Measurements from ENCODE around the gene C1orf53. TPM values are rescaled to one million over a fixed set of nuclear protein-coding genes. Genes with fewer than 3 reads are reported as not detected.

The C1orf53 gene
- total RNA-seq, 1 experiment from 2014 or later = 1.4 TPM

GRCh38 chr1:197909384-197909783 is 7.0 kb downstream of the C1orf53 start:
- Histone ChIP-seq H3K4me2 (ENCODE audit: insufficient read depth, insufficient read length, low read length) (no peak overlapping the region), H2BK20ac (ENCODE audit: low read depth, low read length, poor library complexity, severe bottlenecking) (no peak overlapping the region), H3K9me3 (ENCODE audit: control insufficient read depth, low read depth, low read length) (no peaks in the 10 kb centered on the region), H2AFZ (ENCODE audit: low read length) (no peak overlapping the region), H3K14ac (ENCODE audit: insufficient read depth, low read length) (no peak overlapping the region), H2BK120ac (ENCODE audit: low read depth, low read length, poor library complexity, severe bottlenecking) (no peak overlapping the region), H3T11ph (ENCODE audit: low read length) (no peak overlapping the region), H3K9ac (ENCODE audit: extremely low read depth, insufficient read length, low read length) (no peak overlapping the region), H4K20me1 (ENCODE audit: control insufficient read depth, insufficient read depth, insufficient read length) (no peaks in the 10 kb centered on the region), H3K4me1 (ENCODE audit: insufficient read depth, low read length) (peaks cover 4% of the 10 kb centered on the region; the same call in 1 of the 2 replicates), H3K18ac (ENCODE audit: insufficient read length, low read depth, low read length) (no peak overlapping the region), H3K27ac (ENCODE audit: insufficient read length, low read depth, low read length) (no peak overlapping the region), H2BK15ac (ENCODE audit: low read depth, low read length) (no peak overlapping the region), H4K5ac (ENCODE audit: insufficient read length, low read depth, low read length) (no peak overlapping the region), H3K4ac (ENCODE audit: low read depth, low read length) (no peak overlapping the region), H4K91ac (ENCODE audit: insufficient read length, low read depth, low read length) (no peak overlapping the region), H3K23ac (ENCODE audit: insufficient read length, low read depth, low read length) (no peak overlapping the region), H2BK12ac (ENCODE audit: insufficient read length, low read depth, low read length) (no peak overlapping the region), H3K23me2 (ENCODE audit: insufficient read length, low read depth, low read length, poor library complexity, severe bottlenecking) (peaks cover 22% of the 10 kb centered on the region), H2AK5ac (ENCODE audit: insufficient read length, low read length) (no peak overlapping the region), H3K79me2 (ENCODE audit: insufficient read depth, low read length) (no peaks in the 10 kb centered on the region), H3K79me1 (ENCODE audit: insufficient read depth, low read depth, low read length, poor library complexity, severe bottlenecking) (no peaks in the 10 kb centered on the region), H3K56ac (ENCODE audit: insufficient read length, low read depth, low read length) (no peak overlapping the region), H2BK5ac (ENCODE audit: insufficient read length, low read length) (no peak overlapping the region), H4K8ac (replicated peaks; ENCODE audit: insufficient read length, low read depth, low read length) (no peak overlapping the region), H3K27me3 (ENCODE audit: insufficient read depth, low read length) (peaks cover 90% of the 10 kb centered on the region)
- Mint-ChIP-seq H3K27ac (no peak overlapping the region), H3K36me3 (ENCODE audit: insufficient read depth in 1 of 3, low read depth in 3 of 3) (no peaks in the 10 kb centered on the region), H3K27me3 (ENCODE audit: low read depth) (peaks cover 100% of the 10 kb centered on the region), H3K4me1 (peaks cover 34 to 49% of the 10 kb centered on the region in 2 experiments), H3K4me3 (0 out of 5 replicates have a peak overlapping the region, but pooled peaks of 1 of the 2 experiments have one; percentile 61), H3K9me3 (peaks cover 0 to 4% of the 10 kb centered on the region in 2 experiments; a peak in 3 of 5 replicates)
- TF ChIP-seq, protein P1, sequence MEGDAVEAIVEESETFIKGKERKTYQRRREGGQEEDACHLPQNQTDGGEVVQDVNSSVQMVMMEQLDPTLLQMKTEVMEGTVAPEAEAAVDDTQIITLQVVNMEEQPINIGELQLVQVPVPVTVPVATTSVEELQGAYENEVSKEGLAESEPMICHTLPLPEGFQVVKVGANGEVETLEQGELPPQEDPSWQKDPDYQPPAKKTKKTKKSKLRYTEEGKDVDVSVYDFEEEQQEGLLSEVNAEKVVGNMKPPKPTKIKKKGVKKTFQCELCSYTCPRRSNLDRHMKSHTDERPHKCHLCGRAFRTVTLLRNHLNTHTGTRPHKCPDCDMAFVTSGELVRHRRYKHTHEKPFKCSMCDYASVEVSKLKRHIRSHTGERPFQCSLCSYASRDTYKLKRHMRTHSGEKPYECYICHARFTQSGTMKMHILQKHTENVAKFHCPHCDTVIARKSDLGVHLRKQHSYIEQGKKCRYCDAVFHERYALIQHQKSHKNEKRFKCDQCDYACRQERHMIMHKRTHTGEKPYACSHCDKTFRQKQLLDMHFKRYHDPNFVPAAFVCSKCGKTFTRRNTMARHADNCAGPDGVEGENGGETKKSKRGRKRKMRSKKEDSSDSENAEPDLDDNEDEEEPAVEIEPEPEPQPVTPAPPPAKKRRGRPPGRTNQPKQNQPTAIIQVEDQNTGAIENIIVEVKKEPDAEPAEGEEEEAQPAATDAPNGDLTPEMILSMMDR (conservative IDR thresholded peaks at IDR 0.05) = no peak
- DNase-seq = no peak
- WGBS (ENCODE audit: extremely low coverage, insufficient read length, low lambda C conversion rate) = no CpG with 5 or more reads among the region's 8 CpGs
